Keratinocyte (primary cell): Measurements from ENCODE around the gene UTP15.

ENCODE experiments used
- CTCF ChIP-seq, 3 experiments: IDR thresholded peaks in 1 of 3; conservative IDR thresholded peaks in 1 of 3; optimal IDR thresholded peaks in 1 of 3; 2 replicates in 2 of 3; 3 replicates in 1 of 3; pipeline versions ENCODE3 to v1.5.1; 2011; ENCODE audit warnings: low read length in 3 of 3, mild to moderate bottlenecking in 3 of 3, moderate library complexity in 2 of 3, control low read depth in 1 of 3, inconsistent platforms in 1 of 3; ENCODE audit not compliant: insufficient read depth in 2 of 3; ENCODE audit errors: extremely low read depth in 1 of 3
- EZH2 ChIP-seq: IDR thresholded peaks from one replicate; pipeline ENCODE4 v1.6.1; 2012; ENCODE audit warnings: inconsistent platforms, mild to moderate bottlenecking, low read length, moderate library complexity

GRCh38 chr5:73615085-73615484 is 49.5 kb downstream of the UTP15 start:
- TF ChIP-seq CTCF (optimal IDR thresholded peaks at IDR 0.05 in 1 of 3, IDR thresholded peaks at IDR 0.05 in 1 of 3, conservative IDR thresholded peaks at IDR 0.05 in 1 of 3; ENCODE audit: extremely low read depth in 1 of 3, insufficient read depth in 2 of 3, low read length in 3 of 3) (no peak), EZH2 (no peak)
